GM06990 (cell line): ENCODE data around the gene ACTN1.

ENCODE experiments used
- DNase-seq: peaks from one replicate; pipeline ENCODE4 v3.0.0-alpha.2; 2011; ENCODE audit not compliant: insufficient read length; ENCODE audit errors: extremely low read depth
- H3K27me3 ChIP-seq: replicated peaks from 2 replicates; pipeline ENCODE4 v1.6.0; 2011; ENCODE audit warnings: low read length; ENCODE audit not compliant: control insufficient read depth, insufficient read depth
- H3K36me3 ChIP-seq: 2 replicates; pipeline ENCODE4 v1.5.1; 2011; ENCODE audit warnings: low read length; ENCODE audit not compliant: control insufficient read depth, insufficient read depth
- H3K4me3 ChIP-seq: replicated peaks from 2 replicates; pipeline ENCODE4 v1.5.1; 2011; ENCODE audit warnings: low read depth, mild to moderate bottlenecking, control low read depth, low read length
- CTCF ChIP-seq: IDR thresholded peaks from 2 replicates; pipeline ENCODE4 v1.5.1; 2011; ENCODE audit warnings: low read length, control low read depth, mild to moderate bottlenecking, inconsistent platforms; ENCODE audit not compliant: insufficient read depth, poor library complexity, severe bottlenecking

Gene ACTN1

GRCh38 chr14:68998062-68998461 is 19.0 kb upstream of the ACTN1 start:
- no peaks in the 10 kb centered on the region for H3K27me3 ChIP-seq
- TF ChIP-seq CTCF, result no peak
- DNase-seq, result no peak
- no peaks in the 10 kb centered on the region for H3K36me3 ChIP-seq
- no peak overlapping the region for H3K4me3 ChIP-seq

GRCh38 chr14:68995731-68996130 is 16.6 kb upstream of the ACTN1 start:
- TF ChIP-seq CTCF, result no peak
- H3K4me3 ChIP-seq, result no peak overlapping the region
- DNase-seq, result no peak
- H3K36me3 ChIP-seq, result no peaks in the 10 kb centered on the region
- no peaks in the 10 kb centered on the region for H3K27me3 ChIP-seq

- TF ChIP-seq CTCF, result no peak
- no peak overlapping the region for H3K4me3 ChIP-seq
- no peaks in the 10 kb centered on the region for H3K36me3 ChIP-seq
- no peak for DNase-seq
- H3K27me3 ChIP-seq, result no peaks in the 10 kb centered on the region
These were observed 15.0 kb upstream of the ACTN1 start for GRCh38 chr14:68994056-68994455.

GRCh38 chr14:68987653-68988036 is 8.5 kb upstream of the ACTN1 start:
- no peaks in the 10 kb centered on the region for H3K36me3 ChIP-seq
- DNase-seq, result no peak
- H3K4me3 ChIP-seq, result no peak overlapping the region
- H3K27me3 ChIP-seq, result no peaks in the 10 kb centered on the region; the same call in 1 of the 2 replicates
- no peak for TF ChIP-seq CTCF

- Histone ChIP-seq H3K27me3 (no peaks in the 10 kb centered on the region; the same call in none of the 2 replicates), H3K36me3 (no peaks in the 10 kb centered on the region), H3K4me3 (no peak overlapping the region)
- DNase-seq, result no peak
- TF ChIP-seq CTCF, result no peak
These were observed 8.0 kb upstream of the ACTN1 start for GRCh38 chr14:68986926-68987652.

- Histone ChIP-seq H3K4me3 (no peak overlapping the region), H3K27me3 (no peaks in the 10 kb centered on the region; the same call in none of the 2 replicates), H3K36me3 (no peaks in the 10 kb centered on the region)
- no peak for DNase-seq
- no peak for TF ChIP-seq CTCF
These were observed 7.1 kb upstream of the ACTN1 start for GRCh38 chr14:68986225-68986624.
